PC-9 (cell line): Measurements from ENCODE around the gene ARHGEF28.

Experiments
- CTCF ChIP-seq: fragments of 200-600 bp; sonication (generic); conservative IDR thresholded peaks from 2 replicates; pipeline ENCODE4 v1.6.1; 2017; ENCODE audit warnings: mixed run types, antibody characterized with exemption, mild to moderate bottlenecking, moderate library complexity
- EZH2 ChIP-seq: fragments of 200-600 bp; sonication (generic); IDR thresholded peaks from 2 replicates; pipeline ENCODE4 v1.8.0; 2017; ENCODE audit warnings: antibody characterized with exemption, low read depth

- TF ChIP-seq EZH2, result no peak
- TF ChIP-seq CTCF, result no peak
These were observed 144.4 kb downstream of the ARHGEF28 start for GRCh38 chr5:73770172-73771025.
